ENCODE data around the gene FADS6. TPM values are rescaled to one million over a fixed set of nuclear protein-coding genes. Genes with fewer than 3 reads are reported as not detected.

FADS6 gene
- total and polyA plus RNA-seq, 10 of the 15 experiments (the other 5 are each of a cell fraction or from before 2014, with no cell fraction given), result not detected

DNA sequence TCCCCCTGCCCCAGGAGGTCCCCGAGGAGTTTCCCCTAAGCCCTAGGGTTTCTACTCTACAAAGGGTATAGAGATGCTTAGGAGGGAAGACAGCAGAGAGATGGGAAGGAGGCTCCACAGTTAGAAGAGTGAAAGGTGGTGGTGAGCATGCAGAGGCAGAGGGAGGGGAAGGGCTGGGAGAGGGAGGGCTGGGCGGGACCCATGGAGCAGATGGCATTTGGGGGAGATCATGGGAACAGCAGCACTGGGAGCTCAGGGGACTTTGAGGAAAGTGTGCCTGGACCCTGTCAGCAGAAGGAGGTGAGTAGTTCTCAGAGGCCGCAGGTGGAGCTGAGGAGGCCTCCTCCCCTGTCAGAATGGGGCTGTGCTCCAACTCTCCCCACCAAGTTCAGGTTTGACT, 41.6 kb upstream of the FADS6 start:
- Histone ChIP-seq H3K27me3 (replicated peaks in 1 of 2; ENCODE audit: control insufficient read depth in 2 of 2, insufficient read depth in 2 of 2, low read length in 1 of 2) (peaks cover 8 to 9% of the 10 kb centered on the region in 2 experiments), H3K4me3 (no peak overlapping the region), H2AFZ (ENCODE audit: control insufficient read depth, low read depth, low read length) (no peak overlapping the region), H3K27ac (ENCODE audit: control insufficient read depth, insufficient read depth) (no peak overlapping the region), H3K9me3 (replicated peaks; ENCODE audit: control insufficient read depth, insufficient read depth, low read length) (no peaks in the 10 kb centered on the region), H3K4me2 (ENCODE audit: control insufficient read depth, insufficient read depth) (no peak overlapping the region), H3K9ac (ENCODE audit: control insufficient read depth, insufficient read depth, low read length) (no peak overlapping the region), H3K4me1 (ENCODE audit: control insufficient read depth, insufficient read depth, low read length) (no peaks in the 10 kb centered on the region), H4K20me1 (ENCODE audit: control insufficient read depth, insufficient read depth) (no peaks in the 10 kb centered on the region), H3K36me3 (ENCODE audit: control insufficient read depth in 2 of 2, insufficient read depth in 2 of 2, low read length in 1 of 2) (no peaks in the 10 kb centered on the region), H3K79me2 (ENCODE audit: control insufficient read depth, insufficient read depth, low read length) (no peaks in the 10 kb centered on the region)
- ChIA-PET CTCF (interaction anchor here (0.6 to 4.8 kb wide), 2 partner anchors 23 to 26 kb away, joined by 5 to 29 read pairs; no protein-coding TSS in a partner anchor), POLR2A (no interaction called here), SMC1A (ENCODE audit: uncharacterized antibody, unreplicated experiment) (no interaction called here), RAD21 (ENCODE audit: unreplicated experiment) (no interaction called here)
- no peak for FAIRE-seq
- no peak for ATAC-seq
- in situ Hi-C loops (cut with MboI) (no loop called here), intact Hi-C loops (cut with micrococcal nuclease; ENCODE audit: unreplicated experiment) (no loop called here)
- no peak for DNase-seq (ENCODE audit: low read depth, low spot score)
- 37% methylated on average over 2 of the region's 3 CpGs for WGBS (ENCODE audit: insufficient coverage, insufficient replicate concordance, low lambda C conversion rate, missing lambda C conversion rate)
- no TSS peak for BruUV-seq (replicated peaks)
- TF ChIP-seq ATF3 (IDR thresholded peaks at IDR 0.05; ENCODE audit: borderline replicate concordance, extremely low read depth, low read depth, low read length) (no peak), SMC3 (IDR thresholded peaks at IDR 0.05; ENCODE audit: borderline replicate concordance, low read length) (no peak)

DNA sequence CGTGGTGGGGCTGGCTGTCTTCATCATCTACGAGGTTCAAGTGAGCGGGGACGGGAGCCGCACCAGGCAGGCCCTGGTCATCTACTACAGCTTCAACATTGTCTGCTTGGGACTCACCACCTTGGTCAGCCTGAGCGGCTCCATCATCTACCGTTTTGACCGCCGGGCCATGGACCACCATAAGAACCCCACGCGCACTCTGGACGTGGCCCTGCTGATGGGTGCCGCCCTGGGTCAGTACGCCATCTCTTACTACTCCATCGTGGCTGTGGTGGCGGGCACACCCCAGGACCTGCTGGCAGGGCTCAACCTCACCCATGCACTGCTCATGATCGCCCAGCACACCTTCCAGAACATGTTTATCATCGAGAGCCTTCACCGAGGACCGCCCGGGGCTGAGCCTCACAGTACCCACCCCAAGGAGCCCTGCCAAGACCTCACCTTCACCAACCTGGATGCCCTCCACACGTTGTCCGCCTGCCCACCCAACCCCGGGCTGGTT, 37.2 kb upstream of the FADS6 start:
- ATAC-seq, result no peak
- TF ChIP-seq, protein P1, sequence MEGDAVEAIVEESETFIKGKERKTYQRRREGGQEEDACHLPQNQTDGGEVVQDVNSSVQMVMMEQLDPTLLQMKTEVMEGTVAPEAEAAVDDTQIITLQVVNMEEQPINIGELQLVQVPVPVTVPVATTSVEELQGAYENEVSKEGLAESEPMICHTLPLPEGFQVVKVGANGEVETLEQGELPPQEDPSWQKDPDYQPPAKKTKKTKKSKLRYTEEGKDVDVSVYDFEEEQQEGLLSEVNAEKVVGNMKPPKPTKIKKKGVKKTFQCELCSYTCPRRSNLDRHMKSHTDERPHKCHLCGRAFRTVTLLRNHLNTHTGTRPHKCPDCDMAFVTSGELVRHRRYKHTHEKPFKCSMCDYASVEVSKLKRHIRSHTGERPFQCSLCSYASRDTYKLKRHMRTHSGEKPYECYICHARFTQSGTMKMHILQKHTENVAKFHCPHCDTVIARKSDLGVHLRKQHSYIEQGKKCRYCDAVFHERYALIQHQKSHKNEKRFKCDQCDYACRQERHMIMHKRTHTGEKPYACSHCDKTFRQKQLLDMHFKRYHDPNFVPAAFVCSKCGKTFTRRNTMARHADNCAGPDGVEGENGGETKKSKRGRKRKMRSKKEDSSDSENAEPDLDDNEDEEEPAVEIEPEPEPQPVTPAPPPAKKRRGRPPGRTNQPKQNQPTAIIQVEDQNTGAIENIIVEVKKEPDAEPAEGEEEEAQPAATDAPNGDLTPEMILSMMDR (IDR thresholded peaks at IDR 0.05 in 2 of 3, conservative IDR thresholded peaks at IDR 0.05 in 1 of 3; ENCODE audit: control insufficient read depth in 2 of 3, extremely low read depth in 1 of 3, insufficient read depth in 1 of 3, low read depth in 3 of 3, low read length in 3 of 3), result no peak
- TF ChIP-seq IKZF2 (IDR thresholded peaks at IDR 0.05), result no peak
- no peak for TF ChIP-seq NFXL1 (IDR thresholded peaks at IDR 0.05; ENCODE audit: borderline replicate concordance)
- TF ChIP-seq CREB1 (IDR thresholded peaks at IDR 0.05; ENCODE audit: low read depth), result no peak
- TF ChIP-seq CEBPB (IDR thresholded peaks at IDR 0.05; ENCODE audit: borderline replicate concordance in 1 of 2, low read depth in 2 of 2, low read length in 2 of 2), result no peak
- TF ChIP-seq E2F8 (IDR thresholded peaks at IDR 0.05; ENCODE audit: low read depth, partially characterized antibody), result no peak
- TF ChIP-seq SIX5 (IDR thresholded peaks at IDR 0.05; ENCODE audit: low read depth, low read length, severe bottlenecking), result no peak
- no peak for TF ChIP-seq TBL1XR1 (IDR thresholded peaks at IDR 0.05; ENCODE audit: low read depth, low read length)

More for the DNA sequence above, 37.2 kb upstream of the FADS6 start:
- no peak overlapping the region for H3K4me2 ChIP-seq (ENCODE audit: control insufficient read depth, insufficient read depth)
- intact Hi-C loops (cut with micrococcal nuclease; ENCODE audit: unreplicated experiment), result no loop called here
- no peaks in the 10 kb centered on the region for H4K20me1 ChIP-seq (ENCODE audit: control insufficient read depth, insufficient read depth)
- SMC1A ChIA-PET (ENCODE audit: uncharacterized antibody, unreplicated experiment), result interaction anchor here (1.0 kb wide), 1 partner anchor 26 kb away, joined by 3 read pairs; no protein-coding TSS in a partner anchor
- no peak overlapping the region for H3K9ac ChIP-seq (ENCODE audit: control insufficient read depth, insufficient read depth, low read length)
- 56% methylated on average over 24 of the region's 24 CpGs for WGBS (ENCODE audit: insufficient coverage, insufficient replicate concordance, low lambda C conversion rate, missing lambda C conversion rate)
- no TSS peak for BruUV-seq (replicated peaks)
- RAD21 ChIA-PET (ENCODE audit: unreplicated experiment), result no interaction called here
- POLR2A ChIA-PET, result no interaction called here
- peaks cover 2 to 8% of the 10 kb centered on the region in 2 experiments for H3K27me3 ChIP-seq (replicated peaks in 1 of 2; ENCODE audit: control insufficient read depth in 2 of 2, insufficient read depth in 2 of 2, low read length in 1 of 2)
- no peaks in the 10 kb centered on the region for H3K9me3 ChIP-seq (replicated peaks; ENCODE audit: control insufficient read depth, insufficient read depth, low read length)
- H2AFZ ChIP-seq (ENCODE audit: control insufficient read depth, low read depth, low read length), result no peak overlapping the region
- FAIRE-seq (no peak), DNase-seq (ENCODE audit: low read depth, low spot score) (no peak)
- CTCF ChIA-PET, result interaction anchor here (1.5 to 12.6 kb wide), 3 partner anchors 11 to 30 kb away, joined by 3 to 274 read pairs (median 29); no protein-coding TSS in a partner anchor
- no peaks in the 10 kb centered on the region for H3K79me2 ChIP-seq (ENCODE audit: control insufficient read depth, insufficient read depth, low read length)
- H3K4me3 ChIP-seq, result no peak overlapping the region
- H3K27ac ChIP-seq (ENCODE audit: control insufficient read depth, insufficient read depth), result no peak overlapping the region
- H3K4me1 ChIP-seq (ENCODE audit: control insufficient read depth, insufficient read depth, low read length), result no peaks in the 10 kb centered on the region
- no peaks in the 10 kb centered on the region for H3K36me3 ChIP-seq (ENCODE audit: control insufficient read depth in 2 of 2, insufficient read depth in 2 of 2, low read length in 1 of 2)
- in situ Hi-C loops (cut with MboI), result no loop called here

All from GM12878 (cell line).